Activated naive CD4-positive, alpha-beta T cell treated with anti-CD3 and anti-CD28 coated beads, Interleukin-2, amount 50 U/mL, for 16 hours (primary cell): ENCODE results near the gene GCN1.

Source experiments
- DNase-seq: peaks from one replicate; pipeline ENCODE4 v3.0.0-alpha.2; 2020

GCN1 gene

GRCh38 chr12:120181991-120182631 is 12.4 kb downstream of the GCN1 start:
- no peak for DNase-seq

DNA sequence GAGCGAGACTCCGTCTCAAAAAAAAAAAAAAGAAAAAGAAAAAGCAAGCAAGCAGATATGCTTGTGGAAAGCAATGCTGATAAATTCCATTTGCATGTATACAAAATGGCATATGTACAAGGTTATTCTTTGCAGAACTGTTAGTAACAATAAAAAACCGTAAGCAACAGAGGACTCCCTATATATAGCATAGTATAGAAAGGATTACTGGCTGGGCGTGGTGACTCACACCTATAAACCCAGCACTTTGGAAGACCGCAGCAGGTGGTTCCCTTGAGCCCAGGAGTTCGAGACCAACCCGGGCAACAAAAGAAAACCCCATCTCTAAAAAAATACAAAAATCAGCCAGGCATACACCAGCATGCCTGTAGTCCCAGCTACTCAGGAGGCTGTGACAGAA is 13.5 kb downstream of the GCN1 start:
- DNase-seq = no peak

DNA sequence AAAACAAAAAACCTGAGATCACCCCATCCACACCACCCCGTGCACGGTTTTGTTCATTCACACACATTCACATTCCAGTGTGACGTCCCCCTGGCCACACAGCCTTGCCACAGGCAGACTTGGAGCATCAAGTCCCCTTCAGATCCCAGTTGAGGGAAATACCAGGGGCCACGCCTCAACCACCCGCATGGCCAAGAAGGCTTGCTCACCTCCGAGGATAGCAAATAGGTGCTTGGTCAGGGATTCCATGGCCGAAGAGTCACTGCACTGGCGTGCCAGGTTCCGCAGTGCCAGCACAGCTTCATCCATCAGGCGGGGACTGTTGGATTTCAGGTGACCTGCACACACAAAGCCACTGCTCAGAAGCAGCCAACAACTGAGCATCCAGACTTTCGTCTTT is 19.0 kb downstream of the GCN1 start:
- no peak for DNase-seq

DNA sequence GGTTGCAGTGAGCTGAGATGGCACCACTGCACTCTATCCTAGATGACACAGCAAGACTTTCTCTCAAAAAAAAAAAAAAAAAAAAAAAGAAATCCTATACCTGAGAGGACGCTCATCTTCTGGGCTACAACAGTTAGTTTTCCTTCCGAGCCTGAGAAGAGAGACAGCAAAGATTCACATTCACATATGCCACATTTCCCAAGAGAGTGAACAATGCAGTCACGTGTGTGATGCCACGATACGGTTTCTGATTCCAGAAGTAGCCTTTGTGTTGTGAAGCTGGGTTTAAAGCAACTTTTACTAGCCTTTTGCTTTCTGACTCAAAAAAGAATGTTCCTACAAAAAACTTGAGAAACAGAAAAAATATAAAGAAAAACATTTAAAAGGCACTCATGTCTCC is 19.5 kb downstream of the GCN1 start:
- DNase-seq = no peak

- no peak for DNase-seq
Measured at GRCh38 chr12:120172053-120172452, 22.5 kb downstream of the GCN1 start.

GRCh38 chr12:120170631-120171030 is 23.9 kb downstream of the GCN1 start:
- no peak for DNase-seq

GRCh38 chr12:120169946-120170345 is 24.6 kb downstream of the GCN1 start:
- DNase-seq = no peak

DNA sequence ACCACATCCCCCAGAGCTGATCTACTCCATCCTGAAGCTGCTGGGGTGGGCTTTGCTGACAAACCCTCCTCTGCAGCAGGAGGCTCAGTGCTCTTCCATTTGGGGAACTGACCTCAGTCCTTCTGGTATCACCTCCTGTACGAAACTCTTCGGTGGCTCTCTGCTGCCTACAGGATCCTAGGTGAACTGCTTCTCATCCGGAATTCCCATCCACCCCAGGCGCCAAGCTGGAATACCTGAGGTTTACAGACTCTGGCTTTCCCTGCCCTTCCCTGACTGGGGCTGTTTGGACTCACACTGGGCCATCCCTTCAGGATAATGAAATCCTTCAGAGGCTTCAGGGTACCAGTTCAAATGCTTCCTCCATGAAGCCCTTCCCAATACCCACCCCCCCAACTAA is 26.2 kb downstream of the GCN1 start:
- no peak for DNase-seq

GRCh38 chr12:120167529-120168095 is 26.9 kb downstream of the GCN1 start:
- DNase-seq = no peak

DNA sequence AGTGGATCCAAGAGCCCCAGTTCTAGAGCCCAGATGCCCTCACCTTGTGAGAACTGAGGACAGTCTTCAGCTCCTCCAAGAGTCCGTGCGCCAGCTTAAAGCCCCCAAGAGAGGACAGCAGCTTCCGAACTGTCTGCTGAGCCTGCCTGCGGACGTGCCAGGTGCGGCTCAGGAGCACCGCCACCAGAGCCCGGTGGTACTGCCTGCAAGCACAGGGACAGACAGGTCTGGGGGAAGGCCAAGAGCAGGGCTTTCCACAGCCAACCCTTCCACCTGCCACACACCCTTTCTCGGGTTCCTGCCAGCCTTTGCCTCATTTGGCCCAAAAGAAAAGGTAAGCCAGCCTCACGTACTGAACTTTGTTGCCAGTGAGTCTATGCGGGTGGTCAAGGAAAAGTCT is 30.2 kb downstream of the GCN1 start:
- no peak for DNase-seq

DNA sequence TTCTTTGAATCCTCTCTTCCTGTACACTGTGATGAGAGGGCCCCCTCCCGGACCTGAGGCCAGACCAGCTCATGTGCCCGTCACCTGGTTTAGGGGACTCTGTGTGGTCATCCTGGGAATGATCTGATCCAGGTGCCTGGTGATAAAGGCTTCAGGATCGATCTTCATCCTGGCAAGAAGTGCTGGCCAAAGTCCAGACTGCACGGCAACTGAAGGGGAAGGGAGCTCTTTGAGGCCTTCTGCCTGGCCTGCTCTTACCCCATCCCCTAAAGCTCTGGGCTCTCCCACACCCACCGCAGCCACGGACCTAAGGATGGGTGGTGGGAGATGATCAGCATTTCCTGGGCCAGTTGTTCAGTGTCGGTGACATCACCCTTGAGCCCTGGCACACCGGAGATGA is 31.8 kb downstream of the GCN1 start:
- no peak for DNase-seq

DNA sequence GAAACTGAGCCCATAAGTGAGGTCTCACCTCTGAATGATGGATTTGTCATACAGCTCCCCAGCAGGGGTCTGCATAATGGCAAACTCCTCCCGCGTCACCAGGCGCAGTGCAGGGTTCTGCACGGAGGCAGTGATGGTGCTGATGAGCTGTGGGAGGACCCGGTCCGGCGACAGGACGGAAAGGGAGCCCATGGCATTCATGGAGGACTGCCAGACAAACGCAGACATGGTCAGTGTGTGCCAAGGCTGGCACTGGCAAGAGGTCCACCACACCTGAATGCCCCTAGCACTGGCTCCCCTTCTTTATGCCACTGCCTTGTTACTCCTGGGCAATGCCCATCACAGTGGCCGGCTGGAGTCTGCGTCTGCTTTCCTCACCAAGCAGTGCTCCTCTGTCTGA is 32.7 kb downstream of the GCN1 start:
- DNase-seq = no peak

GRCh38 chr12:120159509-120160237 is 34.8 kb downstream of the GCN1 start:
- DNase-seq = no peak

- no peak for DNase-seq
Measured at GRCh38 chr12:120158351-120158750, 36.2 kb downstream of the GCN1 start.

- no peak for DNase-seq
Measured at GRCh38 chr12:120157678-120158077, 36.8 kb downstream of the GCN1 start.

- DNase-seq = no peak
Measured at GRCh38 chr12:120156315-120157259, 37.9 kb downstream of the GCN1 start.

DNA sequence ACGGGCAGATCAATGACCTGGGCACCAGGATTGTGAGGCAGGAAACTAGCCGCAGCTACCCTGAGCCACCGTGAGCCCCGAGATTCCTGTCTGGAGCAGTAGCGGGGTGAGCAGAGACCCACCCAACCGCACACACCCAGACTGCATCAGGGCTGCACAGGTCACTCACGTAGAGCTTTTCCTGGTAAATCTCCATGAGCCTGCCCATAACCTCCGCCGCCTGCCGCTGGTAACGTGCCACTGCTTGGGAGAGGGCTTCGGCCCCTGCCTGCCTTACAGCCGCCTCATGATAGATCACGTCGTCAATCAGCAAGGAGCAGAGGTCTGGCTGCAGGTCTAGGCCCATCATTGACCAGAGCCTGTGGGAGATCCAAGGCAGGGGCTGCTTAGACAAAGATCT is 39.4 kb downstream of the GCN1 start:
- no peak for DNase-seq

DNA sequence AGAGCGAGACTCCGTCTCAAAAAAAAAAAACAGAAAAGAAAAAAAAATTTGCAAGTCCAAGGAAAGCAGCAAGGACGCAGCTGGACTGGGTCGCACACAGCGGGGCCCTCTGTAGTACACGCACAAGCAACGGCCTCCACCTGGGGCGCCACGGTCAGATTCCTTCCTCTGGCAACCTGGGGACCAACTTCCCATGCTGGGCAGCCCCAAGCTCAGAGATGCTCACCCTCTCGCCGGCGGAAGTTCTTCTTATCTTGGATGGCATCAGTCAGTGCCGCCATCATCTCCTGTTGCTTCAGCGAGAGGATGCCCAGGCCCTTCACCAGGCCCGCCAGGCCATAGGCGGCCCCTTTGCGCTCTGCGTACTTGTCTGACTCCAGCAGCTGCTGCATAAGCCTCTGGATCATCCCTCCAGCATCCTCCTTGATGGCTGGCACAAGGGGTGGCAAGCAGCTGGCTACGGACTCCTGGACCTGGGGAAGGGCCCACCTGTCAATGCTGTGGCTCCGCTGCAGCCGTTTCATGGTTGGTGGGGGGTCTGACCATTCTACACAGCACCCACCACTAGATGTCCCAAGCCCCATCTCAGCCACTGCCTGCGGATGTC is 43.5 kb downstream of the GCN1 start:
- DNase-seq = no peak

- DNase-seq = no peak
Measured at GRCh38 chr12:120148011-120148410, 46.5 kb downstream of the GCN1 start.

DNA sequence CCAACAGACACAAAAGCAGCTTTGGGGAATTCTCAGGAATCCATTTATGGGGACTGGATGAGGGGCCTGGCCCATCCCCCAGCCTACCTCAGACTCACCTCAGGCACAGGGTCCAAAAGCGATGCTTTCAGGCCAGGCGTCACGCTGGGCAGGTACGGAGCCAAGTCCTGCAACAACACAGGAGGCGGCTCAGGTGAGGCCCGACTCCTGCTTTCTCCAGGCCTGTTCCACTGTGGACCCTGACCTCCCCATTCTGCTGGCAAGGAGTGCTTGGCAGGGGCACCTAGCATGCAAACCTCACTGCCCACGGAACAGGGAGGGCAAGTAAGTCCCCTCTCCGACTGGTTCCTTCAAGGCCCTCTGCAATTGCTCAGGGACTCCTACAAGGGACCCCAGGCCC is 49.4 kb downstream of the GCN1 start:
- DNase-seq = no peak

DNA sequence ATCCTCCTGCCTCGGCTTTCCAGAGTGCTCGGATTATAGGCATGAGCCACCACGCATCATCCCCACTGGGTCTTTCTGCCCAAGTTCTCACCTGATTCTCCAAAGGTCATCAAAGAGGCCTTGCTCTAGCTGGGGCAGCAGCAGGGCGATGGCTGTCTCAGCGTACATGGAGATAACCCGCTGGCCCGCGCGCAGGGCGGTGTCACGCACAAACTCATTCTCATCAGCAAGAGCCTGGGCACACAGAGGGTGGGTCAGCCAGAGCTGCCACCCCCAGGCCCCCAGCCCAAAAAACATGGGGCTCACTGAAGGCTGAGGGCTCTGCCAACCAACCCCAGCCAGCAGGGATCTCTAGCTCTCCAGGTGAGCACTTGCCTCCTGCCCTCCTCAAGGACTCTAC is 50.3 kb downstream of the GCN1 start:
- no peak for DNase-seq

DNA sequence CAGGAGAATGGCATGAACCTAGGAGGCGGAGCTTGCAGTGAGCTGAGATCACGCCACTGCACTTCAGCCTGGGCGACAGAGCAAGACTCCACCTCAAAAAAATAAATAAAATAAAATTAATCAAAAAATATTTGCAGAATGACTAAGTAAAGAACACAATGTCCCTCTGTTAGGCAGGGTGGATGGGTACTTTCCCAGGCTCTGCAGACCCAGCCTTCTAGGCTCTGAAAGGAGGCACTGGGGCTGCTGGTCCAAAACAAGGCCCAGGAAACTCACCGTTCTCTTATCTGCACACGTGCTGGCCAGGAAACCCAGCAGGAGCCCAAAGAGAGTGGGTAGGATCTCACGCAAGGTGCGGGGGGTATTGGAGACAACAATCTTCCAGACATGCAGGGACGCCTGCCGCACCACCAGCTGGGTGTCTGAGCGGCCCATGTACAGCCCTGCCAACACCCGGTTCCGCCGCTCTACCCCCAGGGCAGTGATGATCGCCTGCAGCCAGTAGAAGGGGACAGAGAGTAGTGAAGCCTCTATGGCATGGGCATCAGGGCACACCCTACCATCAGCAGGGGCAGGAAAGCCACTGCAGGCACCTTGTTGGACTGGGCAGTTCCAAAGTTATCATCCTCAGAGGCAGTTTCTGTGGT is 52.2 kb downstream of the GCN1 start:
- no peak for DNase-seq
